ENCODE measurements around the gene UBE2M. TPM values are rescaled to one million over a fixed set of nuclear protein-coding genes. Genes with fewer than 3 reads are reported as not detected.

Gene UBE2M
- polyA plus RNA-seq, 12 donors: 49.2 to 72.5 (median 64.6) TPM; not detected in 1

DNA sequence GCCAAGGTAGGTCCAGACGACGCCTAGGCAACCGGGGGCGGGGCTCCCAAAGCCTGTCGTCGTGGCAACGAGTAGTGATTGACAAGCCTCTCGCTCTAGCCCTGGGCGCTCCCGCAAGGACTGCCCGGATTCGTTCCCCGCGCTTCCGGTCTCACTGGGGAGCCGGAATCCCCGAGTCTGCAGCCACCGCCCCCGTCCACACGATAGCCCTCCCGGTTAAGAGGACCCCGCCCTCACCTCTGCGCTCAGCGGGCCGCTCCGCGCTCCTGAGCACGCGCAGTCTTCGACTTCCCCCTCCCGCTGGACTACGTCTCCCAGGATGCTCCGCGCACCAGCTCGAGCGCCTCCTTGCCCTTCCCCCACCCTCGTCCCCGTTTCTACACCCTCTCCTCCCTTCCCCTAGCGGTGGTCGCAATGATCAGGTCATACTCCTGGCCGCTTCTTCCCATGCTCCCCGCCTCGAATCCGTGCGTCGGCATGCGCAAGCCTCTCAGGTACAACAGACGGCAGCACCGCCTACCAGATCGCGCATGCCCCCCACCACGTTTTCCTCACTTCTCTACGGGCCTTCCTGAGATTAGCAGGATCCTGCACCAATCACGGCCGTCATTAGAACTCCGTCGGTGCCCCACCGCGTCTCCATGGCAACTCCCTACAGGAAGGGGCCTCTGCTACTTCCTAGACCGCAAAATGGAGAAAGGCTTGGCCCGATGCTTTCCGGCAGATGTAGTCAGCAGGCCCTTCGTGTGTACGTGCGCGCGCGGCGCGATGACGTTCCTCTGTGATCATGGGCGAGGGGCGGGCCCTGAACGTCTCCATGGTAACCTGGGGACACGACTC, 14.6 kb upstream of the UBE2M start, which contains the start of gene MZF1:
MZF1 (minus strand) TSS at position 518 of the 840 bp plus-strand sequence. CDS start 1,946 bp downstream, outside the sequence.
- DNase-seq: peak; percentile 99

DNA sequence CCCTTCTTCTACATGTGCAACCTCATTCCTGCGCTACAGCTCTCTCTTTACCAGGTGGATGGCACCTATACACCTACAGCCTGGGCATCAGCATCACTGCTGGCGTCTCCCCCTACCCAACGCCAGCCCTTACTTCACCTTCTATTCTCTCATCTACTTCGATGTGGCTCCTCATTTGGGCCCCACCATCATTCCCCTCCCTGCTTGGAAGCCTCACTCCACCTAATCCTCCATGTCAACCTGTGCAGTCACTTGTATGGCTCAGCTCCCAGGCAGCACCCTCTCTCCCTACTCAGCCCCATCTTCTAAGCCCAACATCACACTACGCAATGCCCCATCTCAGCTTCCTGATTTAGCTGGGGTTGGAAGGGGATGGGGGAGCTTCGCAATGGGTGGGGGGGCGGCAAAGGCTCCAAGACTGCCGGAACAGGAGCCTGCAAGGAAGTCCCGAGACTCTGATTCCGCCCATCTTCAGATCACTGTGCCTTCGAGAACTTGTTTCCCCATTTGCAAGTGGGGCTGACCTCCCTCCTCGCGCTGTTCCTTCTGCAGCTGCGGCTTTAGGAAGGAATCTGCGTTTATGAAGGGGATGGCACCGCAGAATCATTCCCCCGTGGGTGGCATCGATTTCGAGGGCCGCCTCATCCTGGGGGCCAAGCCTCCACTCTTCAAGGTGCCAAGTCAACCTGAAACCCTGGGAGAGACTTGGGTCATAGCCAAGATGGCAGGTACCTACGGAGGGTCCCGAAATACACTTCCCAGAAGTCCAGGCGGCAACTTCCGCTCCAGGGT, 13.8 kb upstream of the UBE2M start:
- no peak for DNase-seq

DNA sequence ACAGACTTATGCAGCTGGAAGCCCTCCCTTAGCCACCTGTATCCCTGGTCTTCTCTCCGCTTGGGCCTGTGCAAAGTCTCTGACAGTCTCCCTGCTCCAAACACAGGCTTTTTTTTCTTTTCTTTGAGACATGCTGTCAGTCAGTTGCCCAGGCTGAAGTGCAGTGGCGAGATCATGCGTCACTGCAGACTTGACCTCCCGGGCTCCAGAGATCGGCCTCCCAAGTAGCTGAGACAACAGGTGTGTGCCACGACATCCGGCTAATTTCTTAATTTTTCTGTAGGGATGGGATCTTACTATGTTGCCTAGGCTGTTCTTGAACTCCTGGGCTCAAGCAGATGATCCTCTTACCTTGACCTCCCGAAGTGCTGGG, 13.2 kb upstream of the UBE2M start:
- DNase-seq: no peak

DNA sequence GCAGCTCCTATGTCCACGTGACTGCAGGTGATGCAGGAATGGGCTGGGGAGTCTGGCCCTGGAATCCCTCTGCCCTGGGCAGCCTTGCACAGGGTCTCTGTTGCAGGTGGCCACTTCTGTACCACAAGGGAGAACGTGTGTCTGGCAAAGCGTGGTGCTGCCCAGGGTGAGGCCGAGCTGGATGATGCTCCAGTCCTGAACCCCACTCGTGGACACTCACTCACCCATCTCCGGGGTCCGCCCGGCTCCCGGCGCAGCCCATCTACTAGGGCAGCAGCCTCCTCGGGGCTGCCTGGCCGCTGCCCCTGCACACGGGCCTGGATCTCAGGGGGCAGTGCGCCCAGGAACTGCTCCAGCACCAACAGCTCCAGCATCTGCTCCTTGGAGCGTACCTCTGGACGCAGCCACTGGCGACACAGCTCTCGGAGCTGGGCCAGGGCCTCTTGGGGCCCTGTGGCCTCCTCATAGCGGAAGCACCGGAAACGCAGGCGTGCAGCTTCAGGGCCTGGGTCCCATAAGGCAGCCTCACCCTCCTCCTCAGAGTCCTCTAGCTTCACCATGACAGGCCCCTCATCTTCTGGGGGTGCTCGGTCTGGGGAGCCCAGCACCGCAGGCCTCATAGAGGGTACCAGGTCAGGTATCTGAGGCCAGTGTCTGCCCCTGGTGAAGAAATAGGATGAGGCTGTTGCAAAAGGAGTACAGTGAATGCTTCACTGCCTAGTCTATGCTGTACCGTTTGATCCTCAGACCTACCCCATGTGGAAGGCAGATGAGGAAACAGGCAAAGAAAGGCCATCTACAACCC, 12.6 kb upstream of the UBE2M start:
- no peak for DNase-seq

DNA sequence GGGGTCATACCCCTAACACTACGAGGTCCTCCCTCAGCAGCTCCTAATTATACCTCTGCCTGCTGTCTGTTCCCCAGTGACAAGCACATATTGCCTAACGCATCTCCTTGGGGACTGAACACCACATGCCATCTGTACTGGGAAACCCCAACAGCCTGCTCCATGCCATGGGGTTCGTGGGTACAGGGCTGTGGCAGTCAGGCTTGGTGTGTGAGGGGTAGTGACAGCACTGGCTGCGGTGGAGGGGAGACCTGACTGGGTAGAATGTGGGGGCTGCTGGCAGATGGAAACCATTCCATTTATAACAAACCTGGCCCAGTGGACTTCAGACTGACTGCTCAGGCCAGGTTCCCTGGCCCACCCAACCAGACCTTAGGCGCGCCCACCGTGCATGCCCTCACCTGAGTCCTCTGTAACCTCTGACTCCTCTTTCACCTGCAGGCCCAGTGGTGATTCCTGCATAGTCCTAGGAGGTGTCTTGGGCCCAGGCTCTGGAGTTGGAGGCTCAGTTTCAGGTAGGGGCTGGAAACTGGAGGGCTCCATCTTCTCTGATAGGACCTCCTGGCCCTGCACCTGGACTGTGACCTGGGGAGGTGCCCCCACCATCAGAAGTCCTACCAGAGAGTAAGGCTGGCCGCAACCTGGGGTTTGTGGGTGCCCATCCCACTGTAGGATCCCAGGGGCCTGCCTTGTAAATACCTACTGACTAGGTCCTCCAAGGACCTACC, 11.7 kb upstream of the UBE2M start:
- no peak for DNase-seq

DNA sequence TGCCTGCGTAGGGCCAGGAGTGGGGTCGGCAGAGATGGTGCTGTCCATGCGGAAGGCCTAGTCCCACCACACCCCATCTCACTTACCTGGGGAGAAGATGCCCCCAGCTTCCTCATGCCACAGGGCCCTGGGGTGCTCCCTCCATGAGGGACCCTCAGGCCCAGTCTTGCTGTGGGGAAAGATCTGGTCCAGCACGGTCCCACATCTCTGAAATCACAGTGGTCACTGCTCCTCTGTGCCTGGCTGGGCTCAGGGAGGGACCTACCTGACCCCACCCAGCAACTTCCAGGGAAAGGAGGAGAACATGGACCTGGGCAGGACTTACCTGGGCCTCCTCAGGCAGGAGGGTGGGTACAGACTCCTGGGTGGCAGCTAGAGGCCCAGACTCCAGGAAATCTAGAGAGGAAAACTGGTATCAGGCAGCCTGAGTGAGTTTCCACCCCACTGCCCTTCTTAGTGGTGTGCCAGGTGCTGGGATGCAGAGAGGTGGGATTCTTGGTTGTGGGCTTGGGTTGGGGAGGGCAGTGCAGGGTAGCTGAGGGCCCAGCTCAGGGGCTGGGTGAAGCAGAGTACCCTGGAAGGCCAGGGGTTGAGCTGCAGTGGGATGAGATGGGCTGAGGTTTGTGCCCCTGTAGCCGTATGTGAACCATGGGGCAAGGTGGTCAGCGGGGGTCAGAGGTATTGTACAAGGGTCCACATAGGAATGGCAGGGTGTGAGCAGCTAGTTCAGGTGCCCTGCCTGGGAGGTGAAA, 11.0 kb upstream of the UBE2M start:
- no peak for DNase-seq

DNA sequence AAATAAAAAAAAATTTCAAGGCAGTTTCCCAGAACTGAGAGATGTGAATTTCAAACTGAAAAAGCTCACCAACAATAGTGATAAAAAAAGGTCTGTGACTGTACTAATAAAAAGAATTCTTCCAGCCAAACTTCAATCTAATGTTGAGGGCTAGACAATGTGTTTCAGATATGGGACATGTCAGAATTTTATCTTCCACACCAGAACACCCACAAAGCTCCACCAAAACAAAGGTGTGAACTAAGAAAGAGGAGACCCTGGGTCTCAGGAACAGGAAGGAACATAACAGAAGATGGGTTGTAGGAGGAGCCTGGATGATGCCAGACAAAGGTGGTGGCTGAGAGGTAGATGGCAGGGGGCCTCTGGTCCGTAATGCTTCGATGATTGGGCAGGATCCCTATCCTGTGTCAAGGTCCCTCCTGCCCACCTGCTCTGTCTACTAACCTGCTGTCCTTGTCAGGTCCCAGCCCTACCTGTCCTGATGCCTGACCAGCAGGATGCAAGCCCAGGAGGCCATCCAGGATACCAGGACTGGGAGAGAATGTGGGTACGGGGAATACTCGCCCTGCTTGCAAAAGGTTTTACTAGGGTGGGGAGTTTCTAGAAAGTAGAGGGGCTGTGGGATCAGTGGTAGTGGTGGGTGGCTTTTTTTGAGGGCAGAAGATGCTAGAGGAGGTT, 10.2 kb upstream of the UBE2M start:
- DNase-seq: no peak

DNA sequence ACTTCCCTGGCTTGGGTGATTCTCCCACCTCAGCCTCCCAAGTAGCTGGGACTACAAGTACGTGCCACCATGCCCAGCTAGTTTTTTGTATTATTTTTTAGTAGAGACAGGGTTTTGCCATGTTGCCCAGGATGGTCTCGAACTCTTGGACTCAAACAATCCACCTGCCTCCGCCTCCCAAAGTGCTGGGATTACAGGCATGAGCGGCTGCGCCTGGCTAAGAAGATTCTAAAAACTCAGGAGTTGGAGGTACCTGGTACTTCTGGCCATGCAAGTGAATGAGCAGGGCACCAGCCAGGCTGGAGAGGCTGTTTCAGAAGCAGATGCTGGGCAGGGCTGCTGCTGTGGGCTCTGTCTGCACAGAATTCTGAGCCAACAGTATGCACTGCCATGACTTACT, 8.6 kb upstream of the UBE2M start:
- no peak for DNase-seq

DNA sequence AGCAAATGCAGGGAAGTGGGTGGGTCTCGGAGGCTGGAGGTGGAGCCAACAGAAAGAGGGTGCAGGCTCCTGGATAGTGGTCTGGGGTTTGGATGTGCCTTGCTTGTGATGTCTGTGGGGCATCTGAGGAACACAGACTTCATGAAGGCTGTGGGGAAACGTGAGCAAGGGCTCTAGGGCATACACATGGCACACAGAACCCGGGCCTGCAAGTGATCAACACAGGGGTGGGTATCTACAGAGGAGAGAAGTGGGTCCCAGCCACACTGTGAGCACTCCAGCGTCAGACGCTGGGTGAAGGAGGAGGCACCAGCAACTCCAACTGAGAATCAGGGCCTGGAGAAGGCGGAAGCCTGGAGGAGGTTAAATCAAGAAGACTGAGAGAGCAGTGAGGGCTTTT, 5.4 kb upstream of the UBE2M start:
- no peak for DNase-seq

DNA sequence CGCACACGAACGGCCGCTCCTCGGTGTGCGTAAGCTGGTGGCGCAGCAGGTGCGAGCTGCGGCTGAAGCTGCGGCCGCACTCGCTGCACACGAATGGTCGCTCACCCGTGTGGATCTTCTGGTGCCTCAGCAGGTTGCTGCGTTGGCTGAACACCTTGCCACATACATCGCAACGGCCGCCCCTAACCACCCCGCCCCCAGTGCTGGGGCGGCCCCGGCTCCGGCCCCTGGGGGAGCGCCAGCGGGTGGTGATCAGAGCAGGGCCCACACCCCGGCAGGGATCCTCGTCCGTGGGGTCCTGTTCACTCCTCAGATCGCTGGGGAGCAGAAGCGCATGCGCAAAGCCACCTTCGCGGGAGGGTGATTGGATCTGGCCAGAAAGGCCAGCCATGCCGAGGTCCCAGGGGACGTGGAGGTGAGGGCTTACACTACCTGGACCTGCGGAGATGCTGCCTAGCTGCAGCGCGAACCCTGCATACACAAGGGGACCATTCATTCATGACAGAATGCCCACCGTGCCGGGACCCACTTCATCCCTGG, 4.7 kb upstream of the UBE2M start:
- DNase-seq: no peak

DNA sequence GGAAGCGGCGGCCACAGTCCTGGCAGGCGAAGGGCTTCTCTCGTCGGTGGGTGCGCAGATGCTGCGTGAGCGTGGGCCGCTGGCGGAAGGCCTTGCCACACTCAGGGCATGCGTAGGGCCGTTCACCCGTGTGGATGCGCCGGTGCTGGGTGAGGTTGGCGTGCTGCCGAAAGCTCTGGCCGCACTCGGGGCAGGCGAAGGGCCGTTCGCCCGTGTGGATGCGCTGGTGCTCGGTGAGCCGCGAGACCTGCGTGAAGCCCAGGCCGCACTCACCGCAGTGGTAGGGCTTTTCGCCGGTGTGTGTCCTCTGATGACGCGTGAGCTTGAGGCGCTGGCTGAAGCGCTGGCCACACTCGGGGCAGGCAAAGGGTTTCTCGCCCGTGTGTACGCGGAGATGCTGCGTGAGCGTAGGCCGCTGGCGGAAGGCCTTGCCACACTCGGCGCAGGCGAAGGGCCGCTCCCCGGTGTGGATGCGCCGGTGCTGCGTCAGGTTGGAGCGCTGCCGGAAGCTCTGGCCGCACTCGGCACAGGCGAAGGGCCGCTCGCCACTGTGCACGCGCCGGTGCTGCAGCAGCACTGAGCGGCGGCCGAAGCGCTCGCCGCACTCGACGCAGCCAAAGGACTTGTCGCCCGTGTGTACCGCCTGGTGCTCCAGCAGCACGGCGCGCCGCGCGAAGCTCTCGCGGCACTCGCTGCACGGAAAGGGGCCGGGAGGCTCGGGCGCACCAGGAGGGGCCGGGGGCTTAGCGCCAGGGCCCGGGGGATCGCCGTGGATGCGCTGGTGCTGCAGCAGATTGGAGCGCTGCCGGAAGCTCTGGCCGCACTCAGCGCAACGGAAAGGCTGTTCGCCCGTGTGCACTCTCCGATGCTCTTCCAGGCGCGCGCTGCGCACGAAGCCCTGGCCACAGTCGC, 4.0 kb upstream of the UBE2M start:
- DNase-seq: no peak

DNA sequence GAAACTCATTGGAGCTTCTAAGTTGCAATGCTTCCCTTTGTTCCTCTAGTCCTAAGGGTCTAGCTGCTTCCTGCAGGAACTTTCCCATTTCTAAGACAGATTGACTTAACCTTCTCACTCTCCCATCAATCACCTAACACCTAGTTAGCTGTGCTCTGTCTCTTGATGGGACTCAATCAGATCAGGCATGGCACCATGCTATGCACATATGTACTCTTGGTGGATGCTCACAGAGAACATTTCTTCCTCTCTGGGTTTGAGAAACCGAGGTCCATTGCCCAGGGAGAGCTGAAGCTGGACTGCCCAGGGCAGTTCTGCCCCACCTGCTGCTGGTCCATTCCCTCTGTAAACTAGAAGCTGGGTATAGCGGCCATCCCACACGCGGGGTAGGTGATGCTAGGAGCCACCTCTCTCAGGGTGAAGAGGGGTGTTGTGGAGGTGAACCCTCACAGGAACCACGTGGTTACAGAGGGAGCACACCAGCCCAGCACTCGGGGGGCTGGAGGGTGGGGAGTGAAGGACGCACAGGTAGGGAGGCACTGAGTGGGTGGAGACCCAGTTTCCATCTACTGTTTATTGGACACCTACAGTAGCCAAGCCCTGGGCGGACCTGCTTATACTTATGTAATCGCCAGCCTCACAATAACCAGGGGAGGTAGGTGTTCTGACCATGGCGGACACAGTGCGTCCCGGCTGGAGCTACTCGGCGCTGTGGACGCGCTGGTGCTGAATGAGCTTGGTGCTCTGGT, 3.1 kb upstream of the UBE2M start:
- DNase-seq: no peak

DNA sequence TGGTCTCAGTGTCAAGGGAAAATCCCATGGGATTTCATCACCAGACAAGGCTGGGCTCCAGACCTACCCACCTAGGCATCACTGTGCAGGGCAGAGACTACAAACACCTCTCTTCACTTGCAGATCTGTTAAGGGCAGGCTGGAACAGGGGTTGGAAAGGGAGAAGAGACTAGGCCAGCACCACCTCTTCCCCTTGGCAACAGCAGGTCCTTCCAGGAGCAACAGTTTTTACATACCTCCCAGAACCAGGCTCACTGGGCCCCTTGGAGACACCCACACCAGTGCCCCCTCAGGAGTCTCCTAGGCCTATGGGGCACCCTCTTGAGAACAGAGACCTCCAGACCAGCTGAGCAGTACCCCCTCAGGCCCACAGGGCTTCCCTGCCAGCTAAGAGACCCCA, 2.5 kb upstream of the UBE2M start:
- no peak for DNase-seq

DNA sequence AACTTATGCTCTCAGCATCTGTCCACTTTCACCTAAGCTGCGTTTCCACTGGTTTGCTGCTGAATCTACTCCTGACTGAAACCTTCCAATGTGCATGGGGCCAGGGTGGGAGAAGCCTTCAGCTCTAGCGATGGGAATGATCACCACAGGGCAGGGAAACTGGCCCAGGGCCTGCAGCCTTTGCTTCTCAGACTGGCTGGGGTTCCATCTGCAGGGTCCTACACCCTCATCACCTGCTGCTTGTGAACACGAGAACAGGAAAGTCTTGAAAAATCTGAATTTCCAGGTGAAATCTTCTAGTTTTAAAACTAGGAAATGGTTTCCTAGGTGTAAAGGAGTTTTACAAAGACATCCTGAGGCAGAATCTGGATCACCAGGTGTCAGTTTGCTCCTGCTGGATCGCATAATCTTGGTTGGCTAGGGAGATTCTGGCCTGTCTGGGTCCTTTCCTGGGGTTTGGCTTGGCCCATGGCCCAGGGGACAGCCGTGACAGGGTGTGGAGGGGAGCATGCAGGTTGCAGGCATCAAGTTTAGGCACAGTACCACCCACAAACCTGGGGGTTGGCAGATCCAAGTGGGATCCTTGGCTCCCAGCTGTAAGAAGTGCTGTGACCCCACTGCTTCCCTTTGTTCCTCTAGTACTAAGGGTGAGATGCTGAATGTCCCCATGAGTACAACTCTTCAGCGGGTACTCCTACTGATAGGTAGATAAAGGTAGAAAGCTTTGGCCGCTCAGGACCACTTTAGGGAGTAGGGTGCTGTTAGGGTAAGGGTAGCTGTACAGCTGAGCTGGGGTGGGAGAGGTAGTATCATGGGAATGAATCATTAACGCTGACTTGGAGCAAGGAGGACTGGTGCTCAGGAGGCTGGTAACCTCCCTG, 1.8 kb upstream of the UBE2M start:
- no peak for DNase-seq

DNA sequence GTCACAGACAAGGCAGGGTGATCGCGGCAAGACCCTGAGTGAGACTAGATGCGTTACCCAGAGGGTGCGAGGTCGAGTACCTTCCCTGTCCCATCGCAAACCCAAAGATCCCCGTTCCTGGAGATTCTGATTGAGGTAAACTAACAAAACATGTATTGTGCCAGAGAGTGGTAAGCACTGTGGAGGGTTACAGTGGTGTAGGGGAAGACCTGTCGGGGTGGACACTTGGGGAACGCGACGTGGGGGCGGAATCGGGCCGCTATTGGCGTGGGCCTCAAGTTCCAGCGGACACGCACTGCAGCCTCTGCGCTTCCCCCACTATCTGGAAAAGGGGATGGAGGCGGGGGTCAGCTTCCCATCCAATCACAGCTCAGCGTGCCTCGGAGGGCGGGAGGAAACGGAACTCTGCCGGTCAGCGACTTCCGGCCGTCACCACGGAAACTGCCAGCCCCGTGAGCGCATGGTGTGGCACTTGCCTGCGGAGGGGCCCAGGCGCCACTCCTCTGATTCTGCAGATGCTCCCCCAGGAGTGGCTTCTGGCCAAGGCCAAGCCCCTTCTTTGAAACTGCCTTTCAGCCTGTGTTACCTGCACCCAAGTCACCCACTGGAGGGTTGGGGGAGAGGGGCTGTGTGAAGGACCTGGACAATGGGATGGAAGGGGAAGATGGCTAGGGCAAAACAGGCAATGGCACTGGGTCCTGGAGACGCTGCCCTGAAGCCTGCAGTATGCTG, 1.0 kb upstream of the UBE2M start:
- DNase-seq: peak; percentile 94

DNA sequence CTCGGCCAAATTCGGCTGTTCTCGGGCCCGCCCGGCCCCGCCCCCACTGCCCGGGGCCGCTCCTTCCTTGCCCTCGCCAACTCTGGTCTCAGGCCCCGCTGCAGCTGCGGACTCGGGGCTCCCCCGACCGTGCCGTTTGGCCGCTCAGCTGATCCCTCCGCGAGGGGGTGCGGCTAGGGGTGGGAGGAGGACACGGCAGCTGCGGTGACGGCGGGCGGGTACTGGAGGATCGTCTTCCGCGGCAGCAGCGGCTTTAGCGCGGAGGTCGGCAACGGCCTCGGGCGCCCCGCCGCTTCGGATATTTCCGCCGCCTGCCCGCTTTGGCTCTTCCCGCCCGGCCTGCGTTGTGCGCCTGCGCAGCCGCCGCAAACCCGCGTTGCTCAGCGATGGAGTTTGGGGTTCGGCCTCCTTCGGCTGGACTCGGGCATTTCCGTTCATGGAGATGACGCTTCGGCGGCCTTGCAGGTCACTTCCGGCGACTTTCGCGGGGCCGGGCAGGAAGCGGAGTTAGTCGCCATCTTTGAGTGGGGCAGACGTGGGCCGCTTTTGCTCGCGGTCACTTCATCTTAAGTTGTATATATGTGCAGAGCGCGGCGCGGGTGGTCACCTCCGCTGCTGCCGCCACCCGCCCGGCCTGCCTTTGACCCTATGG, 338 bp upstream of the UBE2M start:
- peak; percentile 99 for DNase-seq
